IPS-20b (cell line): Measurements from ENCODE around the gene PXDN.

Experiments used
- H3K27ac ChIP-seq: one replicate; pipeline ENCODE4 v1.5.1; 2013; ENCODE audit warnings: low read length
- H3K27me3 ChIP-seq: 2 replicates; pipeline ENCODE4 v1.6.1; 2013; ENCODE audit warnings: mild to moderate bottlenecking, low read length, inconsistent platforms; ENCODE audit not compliant: insufficient read depth
- H3K36me3 ChIP-seq: 2 replicates; pipeline ENCODE4 v1.6.1; 2013; ENCODE audit warnings: low read depth, mild to moderate bottlenecking, inconsistent platforms, low read length, moderate library complexity; ENCODE audit not compliant: insufficient read depth
- H3K4me1 ChIP-seq: 2 replicates; pipeline ENCODE4 v1.6.1; 2013; ENCODE audit warnings: mild to moderate bottlenecking, control low read depth, inconsistent platforms, low read length, moderate library complexity; ENCODE audit not compliant: insufficient read depth
- H3K4me3 ChIP-seq: 2 replicates; pipeline ENCODE4 v1.5.1; 2013; ENCODE audit warnings: mild to moderate bottlenecking, low read length, inconsistent platforms
- H3K9ac ChIP-seq: 2 replicates; pipeline ENCODE4 v1.6.1; 2013; ENCODE audit warnings: low read depth, mild to moderate bottlenecking, inconsistent platforms, low read length, moderate library complexity
- H3K9me3 ChIP-seq: 2 replicates; pipeline ENCODE4 v1.6.1; 2013; ENCODE audit warnings: mild to moderate bottlenecking, low read depth, low read length, inconsistent platforms; ENCODE audit not compliant: insufficient read depth

Gene PXDN

DNA sequence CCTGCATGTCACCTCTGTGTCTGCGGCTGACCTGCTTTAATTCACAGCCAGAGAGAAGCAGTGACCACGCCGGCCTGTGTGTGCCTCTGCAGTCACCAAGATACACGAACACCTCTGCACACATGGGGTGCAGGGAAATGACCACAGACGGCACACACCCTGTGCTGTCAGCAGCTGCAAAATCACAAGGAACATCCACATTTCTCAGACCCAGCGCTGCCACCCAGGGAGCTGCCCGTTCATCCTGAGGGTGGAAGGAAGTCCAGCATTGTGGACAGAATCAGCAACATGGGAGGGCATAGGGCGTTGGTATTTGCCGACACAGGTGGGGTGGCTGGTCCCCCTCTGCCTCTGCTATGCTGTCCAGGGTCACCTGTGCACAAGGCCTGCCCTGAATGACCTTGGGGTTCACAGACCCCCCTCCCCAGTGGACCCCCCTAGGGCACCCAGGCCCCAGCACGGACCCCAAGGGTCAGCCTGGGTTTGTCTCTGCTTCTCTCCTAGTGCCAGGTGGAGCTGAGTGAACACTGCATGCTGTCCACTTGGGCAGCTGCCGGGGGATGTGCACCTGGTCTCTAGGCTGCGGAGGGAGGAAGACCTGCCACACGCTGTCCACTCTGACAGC, 107.4 kb downstream of the PXDN start:
- no peaks in the 10 kb centered on the region; the same call in 1 of the 2 replicates for H3K4me1 ChIP-seq
- no peak overlapping the region for H3K4me3 ChIP-seq
- H3K9me3 ChIP-seq = no peaks in the 10 kb centered on the region
- H3K9ac ChIP-seq = no peak overlapping the region
- H3K27me3 ChIP-seq = no peaks in the 10 kb centered on the region
- peaks cover 71% of the 10 kb centered on the region for H3K36me3 ChIP-seq
- no peak overlapping the region for H3K27ac ChIP-seq

GRCh38 chr2:1635823-1636222, 108.5 kb downstream of the PXDN start:
- Histone ChIP-seq H3K4me3 (no peak overlapping the region), H3K27ac (no peak overlapping the region), H3K9ac (no peak overlapping the region), H3K36me3 (peaks cover 75% of the 10 kb centered on the region), H3K27me3 (no peaks in the 10 kb centered on the region), H3K9me3 (no peaks in the 10 kb centered on the region), H3K4me1 (no peaks in the 10 kb centered on the region)

DNA sequence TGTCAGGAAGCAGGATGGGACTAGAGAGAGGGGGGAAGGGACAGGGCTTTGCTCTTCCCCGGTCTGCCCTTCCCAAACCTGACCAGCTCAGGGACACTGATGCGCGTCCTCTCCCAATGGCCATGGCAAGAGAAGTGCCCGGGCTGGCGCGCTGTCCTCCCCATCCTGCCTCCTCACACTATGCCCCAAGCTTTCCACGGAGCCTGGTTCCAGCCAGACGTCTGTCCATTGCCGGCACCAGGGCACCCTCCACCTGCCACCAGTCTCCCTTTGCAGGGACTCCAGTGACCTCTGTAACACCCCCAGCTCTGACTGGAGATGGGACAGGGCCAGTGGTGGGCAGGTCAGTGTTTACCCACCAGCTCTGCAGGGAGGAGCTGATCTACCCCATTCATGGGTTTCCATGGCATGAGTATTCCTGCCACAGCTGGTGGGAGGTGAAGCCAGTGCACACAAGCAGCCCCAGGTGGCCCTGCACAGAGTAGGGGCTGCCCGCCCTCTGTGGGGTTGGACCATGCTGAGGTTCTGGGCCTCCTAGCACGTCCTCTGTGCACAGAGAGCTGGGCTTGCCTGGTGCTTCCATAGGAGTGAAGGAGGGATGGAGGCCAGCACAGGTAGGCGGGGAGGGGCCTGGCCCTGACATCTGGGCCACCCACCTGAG, 109.5 kb downstream of the PXDN start:
- no peak overlapping the region for H3K4me3 ChIP-seq
- no peak overlapping the region for H3K27ac ChIP-seq
- H3K9me3 ChIP-seq = no peaks in the 10 kb centered on the region
- H3K4me1 ChIP-seq = no peaks in the 10 kb centered on the region
- no peaks in the 10 kb centered on the region for H3K27me3 ChIP-seq
- H3K9ac ChIP-seq = no peak overlapping the region
- H3K36me3 ChIP-seq = peaks cover 85% of the 10 kb centered on the region

- Histone ChIP-seq H3K27me3 (no peaks in the 10 kb centered on the region), H3K36me3 (peaks cover 84% of the 10 kb centered on the region), H3K4me3 (no peak overlapping the region), H3K9me3 (no peaks in the 10 kb centered on the region), H3K4me1 (no peaks in the 10 kb centered on the region), H3K27ac (no peak overlapping the region), H3K9ac (no peak overlapping the region)
These were observed 110.3 kb downstream of the PXDN start for GRCh38 chr2:1633936-1634587.

DNA sequence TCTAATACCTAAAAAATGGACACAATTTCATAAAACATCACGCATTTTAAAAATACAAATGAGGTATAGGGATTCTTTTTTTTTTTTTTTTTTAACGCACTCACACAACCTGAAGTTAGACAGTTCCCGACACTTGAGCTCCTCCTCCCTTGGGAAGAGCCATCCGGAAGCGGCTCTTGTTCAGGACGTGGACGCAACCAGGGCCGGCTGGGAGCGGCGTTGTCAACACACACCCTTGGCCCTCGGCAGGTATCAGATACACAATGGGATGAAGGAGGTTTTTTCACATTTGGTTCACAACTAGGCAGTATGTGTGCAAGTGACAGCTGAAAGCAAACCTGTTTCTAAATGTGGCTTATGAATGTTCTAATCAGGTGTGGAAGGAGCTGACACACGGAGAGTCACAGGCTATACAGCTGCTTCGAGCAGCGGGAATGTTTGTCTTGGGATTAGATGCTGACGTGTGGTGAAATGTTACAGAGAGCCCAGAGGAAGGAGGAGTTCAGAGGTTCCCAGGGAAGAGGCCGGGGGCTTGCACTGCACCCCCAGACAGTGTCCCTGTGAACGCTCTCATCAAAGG, 111.1 kb downstream of the PXDN start:
- H3K36me3 ChIP-seq = peaks cover 76% of the 10 kb centered on the region

DNA sequence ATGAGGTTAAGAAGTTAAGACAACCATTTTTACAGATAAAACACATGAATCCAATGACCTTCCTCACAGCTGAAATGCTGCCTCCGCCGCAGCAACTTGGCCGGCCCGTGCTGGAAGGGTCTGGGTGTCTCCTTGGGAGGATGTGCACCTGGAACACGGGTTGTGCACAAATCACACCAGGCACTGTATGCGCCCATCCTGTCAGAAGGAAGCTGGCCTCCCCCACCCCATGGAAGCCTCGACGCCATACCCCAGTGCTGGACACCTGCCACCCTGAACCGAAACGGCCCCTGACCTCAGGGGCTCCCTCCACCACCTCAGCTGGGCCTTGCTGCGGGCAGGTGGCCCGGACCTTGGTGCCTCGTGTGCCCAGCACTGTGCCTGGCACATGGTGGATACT, 111.8 kb downstream of the PXDN start:
- Histone ChIP-seq H3K9ac (no peak overlapping the region), H3K4me1 (peaks cover under 1% of the 10 kb centered on the region; the same call in 1 of the 2 replicates), H3K27me3 (no peaks in the 10 kb centered on the region), H3K9me3 (no peaks in the 10 kb centered on the region), H3K27ac (no peak overlapping the region), H3K36me3 (peaks cover 73% of the 10 kb centered on the region), H3K4me3 (no peak overlapping the region)

More for the DNA sequence above, 111.1 kb downstream of the PXDN start:
- H3K27ac ChIP-seq = no peak overlapping the region
- no peaks in the 10 kb centered on the region for H3K27me3 ChIP-seq
- H3K9me3 ChIP-seq = no peaks in the 10 kb centered on the region
- H3K4me1 ChIP-seq = no peaks in the 10 kb centered on the region
- no peak overlapping the region for H3K4me3 ChIP-seq
- no peak overlapping the region for H3K9ac ChIP-seq

- Histone ChIP-seq H3K4me3 (no peak overlapping the region), H3K27ac (no peak overlapping the region), H3K27me3 (no peaks in the 10 kb centered on the region), H3K36me3 (peaks cover 71% of the 10 kb centered on the region), H3K9ac (no peak overlapping the region), H3K9me3 (no peaks in the 10 kb centered on the region), H3K4me1 (peaks cover 6% of the 10 kb centered on the region; the same call in 1 of the 2 replicates)
These were observed 112.3 kb downstream of the PXDN start for GRCh38 chr2:1632002-1632348.

DNA sequence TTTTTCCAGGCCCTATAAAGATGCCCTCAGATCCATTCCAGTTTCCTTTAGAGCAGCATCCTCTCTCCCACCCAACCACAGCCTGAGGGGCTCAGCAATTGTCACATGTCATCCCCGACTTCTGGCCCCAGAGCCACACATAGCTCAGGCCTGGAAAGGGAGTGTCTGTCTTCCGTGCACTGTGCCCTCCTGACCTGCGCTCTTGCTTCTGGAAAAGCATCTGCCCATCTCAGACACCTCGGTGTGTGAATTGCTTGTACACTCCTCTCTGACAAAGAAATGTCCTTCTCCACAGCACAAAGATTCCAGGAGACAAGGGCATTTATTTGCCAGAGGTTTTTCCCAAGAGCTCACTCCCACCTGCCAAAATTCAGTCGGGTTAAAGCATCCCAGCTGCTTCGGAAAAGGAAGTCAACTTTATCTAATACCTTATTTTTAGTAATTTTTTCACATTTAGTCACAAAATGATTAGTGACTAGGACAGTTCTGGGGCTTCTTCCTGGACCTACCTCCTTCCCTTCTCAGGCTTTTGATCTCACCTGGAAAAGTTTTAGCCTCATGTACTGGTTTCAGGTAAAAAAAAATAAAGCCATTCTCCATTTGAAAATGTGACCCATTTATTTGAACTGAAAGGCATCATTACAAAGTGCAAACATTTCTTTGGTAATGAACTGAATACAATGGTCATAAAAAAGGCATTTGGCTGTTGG, 112.9 kb downstream of the PXDN start:
- peaks cover 66% of the 10 kb centered on the region for H3K36me3 ChIP-seq
- H3K27me3 ChIP-seq = no peaks in the 10 kb centered on the region
- H3K4me1 ChIP-seq = peaks cover 7% of the 10 kb centered on the region; the same call in 1 of the 2 replicates
- no peaks in the 10 kb centered on the region for H3K9me3 ChIP-seq
- H3K9ac ChIP-seq = no peak overlapping the region
- no peak overlapping the region for H3K4me3 ChIP-seq
- H3K27ac ChIP-seq = no peak overlapping the region

DNA sequence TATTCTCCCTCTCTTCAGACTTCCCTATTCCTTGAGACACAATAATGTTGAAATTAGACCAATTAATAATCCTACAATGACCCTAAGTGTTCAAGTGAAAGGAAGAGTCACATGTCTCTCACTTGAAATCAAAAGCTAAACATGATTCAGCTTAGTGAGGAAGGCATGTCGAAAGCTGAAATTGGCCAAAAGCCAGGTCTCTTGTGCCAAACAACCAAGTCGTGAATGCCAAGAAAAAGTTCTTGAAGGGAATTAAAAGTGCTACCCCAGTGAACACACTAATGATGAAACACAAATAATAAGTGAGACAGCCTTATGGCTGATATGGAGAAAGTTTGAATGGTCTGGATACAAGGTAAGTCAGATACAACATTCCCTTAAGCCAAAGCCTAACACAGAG, 115.4 kb downstream of the PXDN start:
- no peaks in the 10 kb centered on the region for H3K9me3 ChIP-seq
- H3K4me1 ChIP-seq = peaks cover 26% of the 10 kb centered on the region; the same call in 1 of the 2 replicates
- peaks cover 40% of the 10 kb centered on the region for H3K36me3 ChIP-seq
- H3K27me3 ChIP-seq = no peaks in the 10 kb centered on the region
- H3K4me3 ChIP-seq = no peak overlapping the region
- H3K27ac ChIP-seq = no peak overlapping the region
- no peak overlapping the region for H3K9ac ChIP-seq

GRCh38 chr2:1627628-1628381, 116.5 kb downstream of the PXDN start:
- no peaks in the 10 kb centered on the region for H3K9me3 ChIP-seq
- H3K27me3 ChIP-seq = no peaks in the 10 kb centered on the region
- no peak overlapping the region for H3K4me3 ChIP-seq
- no peak overlapping the region for H3K9ac ChIP-seq
- H3K4me1 ChIP-seq = peaks cover 26% of the 10 kb centered on the region; the same call in 1 of the 2 replicates
- H3K27ac ChIP-seq = no peak overlapping the region
- peaks cover 29% of the 10 kb centered on the region for H3K36me3 ChIP-seq

DNA sequence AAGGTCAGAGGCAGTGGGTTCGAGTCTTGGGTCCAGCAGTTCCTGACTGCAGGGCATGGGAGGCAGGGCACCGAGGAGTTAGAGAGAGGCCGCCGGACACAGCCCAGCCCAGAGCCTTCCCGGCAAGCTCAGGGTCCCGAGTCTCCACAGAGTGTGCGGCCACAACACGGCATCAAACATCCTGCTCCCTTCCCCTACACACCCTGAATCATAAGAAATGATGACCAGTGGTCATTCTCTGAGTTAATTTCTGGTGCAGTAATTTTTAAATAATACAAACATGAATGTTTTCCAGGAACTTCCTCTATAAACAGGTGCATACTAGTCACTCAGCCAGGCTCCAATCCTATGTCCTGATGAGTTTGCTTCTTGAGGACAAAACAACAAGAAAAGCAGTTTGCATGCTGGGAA, 118.0 kb downstream of the PXDN start:
- Histone ChIP-seq H3K27ac (peak overlapping the region; percentile 93), H3K27me3 (no peaks in the 10 kb centered on the region), H3K4me3 (peak overlapping the region; percentile 63; the same call in 1 of the 2 replicates), H3K36me3 (peaks cover 18% of the 10 kb centered on the region), H3K4me1 (peaks cover 26% of the 10 kb centered on the region; the same call in 1 of the 2 replicates), H3K9ac (peak overlapping the region; percentile 71; the same call in 1 of the 2 replicates), H3K9me3 (no peaks in the 10 kb centered on the region)
